Type B pancreatic cell (in vitro differentiated cells): Measurements from ENCODE around the gene NT5DC3. TPM values are rescaled to one million over a fixed set of nuclear protein-coding genes. Genes with fewer than 3 reads are reported as not detected.

Source experiments
- DNase-seq: peaks from one replicate; pipeline ENCODE4 v3.0.0; 2021; ENCODE audit warnings: mixed read lengths; ENCODE audit not compliant: unreplicated experiment; ENCODE audit errors: extremely low spot score
- H3K27ac Mint-ChIP-seq: 2 replicates; pipeline ENCODE4 v1.8.0; 2021; ENCODE audit warnings: mild to moderate bottlenecking, mixed read lengths
- H3K27me3 Mint-ChIP-seq: 2 replicates; pipeline ENCODE4 v1.8.0; 2021; ENCODE audit warnings: mixed read lengths
- H3K36me3 Mint-ChIP-seq: 2 replicates; pipeline ENCODE4 v1.8.0; 2021; ENCODE audit warnings: mixed read lengths
- H3K4me1 Mint-ChIP-seq: one replicate; pipeline ENCODE4 v1.8.0; 2021; ENCODE audit warnings: mixed read lengths; ENCODE audit not compliant: unreplicated experiment
- H3K4me3 Mint-ChIP-seq: 2 replicates; pipeline ENCODE4 v1.8.0; 2021; ENCODE audit warnings: mild to moderate bottlenecking, mixed read lengths
- H3K9me3 Mint-ChIP-seq: 2 replicates; pipeline ENCODE4 v1.8.0; 2021; ENCODE audit warnings: mixed read lengths
- total RNA-seq: library from RNA; stranded (reverse); gene quantifications from 2 replicates; pipeline ENCODE4 v1.2.1, GENCODE V29; 2021; ENCODE audit warnings: low replicate concordance
- TF ChIP-seq, protein P1 (sequence below): fragments of 200-600 bp; sonication (generic); conservative IDR thresholded peaks from 2 replicates; pipeline ENCODE4 v1.5.0; 2021; ENCODE audit warnings: antibody characterized with exemption, mild to moderate bottlenecking

NT5DC3 gene
- total RNA-seq, 1 donor from 2014 or later = 16.3 TPM

GRCh38 chr12:103737881-103738280 is 103.2 kb downstream of the NT5DC3 start:
- H3K27ac Mint-ChIP-seq = no peak overlapping the region
- H3K27me3 Mint-ChIP-seq = peaks cover 34% of the 10 kb centered on the region
- no peaks in the 10 kb centered on the region for H3K4me1 Mint-ChIP-seq
- no peak for DNase-seq
- no peaks in the 10 kb centered on the region for H3K36me3 Mint-ChIP-seq
- H3K4me3 Mint-ChIP-seq = no peak overlapping the region
- TF ChIP-seq, protein P1, sequence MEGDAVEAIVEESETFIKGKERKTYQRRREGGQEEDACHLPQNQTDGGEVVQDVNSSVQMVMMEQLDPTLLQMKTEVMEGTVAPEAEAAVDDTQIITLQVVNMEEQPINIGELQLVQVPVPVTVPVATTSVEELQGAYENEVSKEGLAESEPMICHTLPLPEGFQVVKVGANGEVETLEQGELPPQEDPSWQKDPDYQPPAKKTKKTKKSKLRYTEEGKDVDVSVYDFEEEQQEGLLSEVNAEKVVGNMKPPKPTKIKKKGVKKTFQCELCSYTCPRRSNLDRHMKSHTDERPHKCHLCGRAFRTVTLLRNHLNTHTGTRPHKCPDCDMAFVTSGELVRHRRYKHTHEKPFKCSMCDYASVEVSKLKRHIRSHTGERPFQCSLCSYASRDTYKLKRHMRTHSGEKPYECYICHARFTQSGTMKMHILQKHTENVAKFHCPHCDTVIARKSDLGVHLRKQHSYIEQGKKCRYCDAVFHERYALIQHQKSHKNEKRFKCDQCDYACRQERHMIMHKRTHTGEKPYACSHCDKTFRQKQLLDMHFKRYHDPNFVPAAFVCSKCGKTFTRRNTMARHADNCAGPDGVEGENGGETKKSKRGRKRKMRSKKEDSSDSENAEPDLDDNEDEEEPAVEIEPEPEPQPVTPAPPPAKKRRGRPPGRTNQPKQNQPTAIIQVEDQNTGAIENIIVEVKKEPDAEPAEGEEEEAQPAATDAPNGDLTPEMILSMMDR = no peak
- no peaks in the 10 kb centered on the region for H3K9me3 Mint-ChIP-seq

GRCh38 chr12:103736572-103736971 is 104.5 kb downstream of the NT5DC3 start:
- TF ChIP-seq, protein P1 = no peak
- Mint-ChIP-seq H3K36me3 (no peaks in the 10 kb centered on the region), H3K27me3 (peaks cover 34% of the 10 kb centered on the region), H3K9me3 (no peaks in the 10 kb centered on the region), H3K4me3 (no peak overlapping the region), H3K27ac (no peak overlapping the region), H3K4me1 (no peaks in the 10 kb centered on the region)
- DNase-seq = no peak

GRCh38 chr12:103735291-103735690 is 105.7 kb downstream of the NT5DC3 start:
- peaks cover 34% of the 10 kb centered on the region for H3K27me3 Mint-ChIP-seq
- no peaks in the 10 kb centered on the region for H3K4me1 Mint-ChIP-seq
- no peak overlapping the region for H3K27ac Mint-ChIP-seq
- no peak overlapping the region for H3K4me3 Mint-ChIP-seq
- TF ChIP-seq, protein P1 = no peak
- H3K9me3 Mint-ChIP-seq = no peaks in the 10 kb centered on the region
- no peaks in the 10 kb centered on the region for H3K36me3 Mint-ChIP-seq
- no peak for DNase-seq

GRCh38 chr12:103734863-103735262 is 106.2 kb downstream of the NT5DC3 start:
- Mint-ChIP-seq H3K4me1 (no peaks in the 10 kb centered on the region), H3K27me3 (peaks cover 34% of the 10 kb centered on the region), H3K27ac (no peak overlapping the region), H3K36me3 (no peaks in the 10 kb centered on the region), H3K4me3 (no peak overlapping the region), H3K9me3 (no peaks in the 10 kb centered on the region)
- no peak for DNase-seq
- TF ChIP-seq, protein P1 = no peak

GRCh38 chr12:103731539-103731938 is 109.5 kb downstream of the NT5DC3 start:
- no peak for DNase-seq
- Mint-ChIP-seq H3K36me3 (no peaks in the 10 kb centered on the region), H3K9me3 (no peaks in the 10 kb centered on the region), H3K4me1 (no peaks in the 10 kb centered on the region), H3K27me3 (peaks cover 29% of the 10 kb centered on the region), H3K4me3 (no peak overlapping the region), H3K27ac (no peak overlapping the region)
- TF ChIP-seq, protein P1 = no peak

- Mint-ChIP-seq H3K27me3 (peaks cover 14% of the 10 kb centered on the region), H3K4me3 (no peak overlapping the region), H3K36me3 (no peaks in the 10 kb centered on the region), H3K9me3 (no peaks in the 10 kb centered on the region), H3K4me1 (no peaks in the 10 kb centered on the region), H3K27ac (no peak overlapping the region)
- TF ChIP-seq, protein P1 = no peak
- no peak for DNase-seq
Observed at GRCh38 chr12:103729499-103729898, 111.5 kb downstream of the NT5DC3 start.
